GM06990 (cell line): ENCODE measurements around the gene DGKB.

Experiments
- DNase-seq: peaks from one replicate; pipeline ENCODE4 v3.0.0-alpha.2; 2011; ENCODE audit not compliant: insufficient read length; ENCODE audit errors: extremely low read depth
- H3K27me3 ChIP-seq: replicated peaks from 2 replicates; pipeline ENCODE4 v1.6.0; 2011; ENCODE audit warnings: low read length; ENCODE audit not compliant: control insufficient read depth, insufficient read depth
- H3K36me3 ChIP-seq: 2 replicates; pipeline ENCODE4 v1.5.1; 2011; ENCODE audit warnings: low read length; ENCODE audit not compliant: control insufficient read depth, insufficient read depth
- H3K4me3 ChIP-seq: replicated peaks from 2 replicates; pipeline ENCODE4 v1.5.1; 2011; ENCODE audit warnings: low read depth, mild to moderate bottlenecking, control low read depth, low read length
- TF ChIP-seq, protein P1 (sequence below): IDR thresholded peaks from 2 replicates; pipeline ENCODE4 v1.5.1; 2011; ENCODE audit warnings: low read length, control low read depth, mild to moderate bottlenecking, inconsistent platforms; ENCODE audit not compliant: insufficient read depth, poor library complexity, severe bottlenecking

The DGKB gene

GRCh38 chr7:14505906-14506305 lies 396.6 kb downstream of the DGKB start:
- TF ChIP-seq, protein P1, sequence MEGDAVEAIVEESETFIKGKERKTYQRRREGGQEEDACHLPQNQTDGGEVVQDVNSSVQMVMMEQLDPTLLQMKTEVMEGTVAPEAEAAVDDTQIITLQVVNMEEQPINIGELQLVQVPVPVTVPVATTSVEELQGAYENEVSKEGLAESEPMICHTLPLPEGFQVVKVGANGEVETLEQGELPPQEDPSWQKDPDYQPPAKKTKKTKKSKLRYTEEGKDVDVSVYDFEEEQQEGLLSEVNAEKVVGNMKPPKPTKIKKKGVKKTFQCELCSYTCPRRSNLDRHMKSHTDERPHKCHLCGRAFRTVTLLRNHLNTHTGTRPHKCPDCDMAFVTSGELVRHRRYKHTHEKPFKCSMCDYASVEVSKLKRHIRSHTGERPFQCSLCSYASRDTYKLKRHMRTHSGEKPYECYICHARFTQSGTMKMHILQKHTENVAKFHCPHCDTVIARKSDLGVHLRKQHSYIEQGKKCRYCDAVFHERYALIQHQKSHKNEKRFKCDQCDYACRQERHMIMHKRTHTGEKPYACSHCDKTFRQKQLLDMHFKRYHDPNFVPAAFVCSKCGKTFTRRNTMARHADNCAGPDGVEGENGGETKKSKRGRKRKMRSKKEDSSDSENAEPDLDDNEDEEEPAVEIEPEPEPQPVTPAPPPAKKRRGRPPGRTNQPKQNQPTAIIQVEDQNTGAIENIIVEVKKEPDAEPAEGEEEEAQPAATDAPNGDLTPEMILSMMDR: no peak
- no peak for DNase-seq
- H3K36me3 ChIP-seq: no peaks in the 10 kb centered on the region
- no peaks in the 10 kb centered on the region for H3K27me3 ChIP-seq
- H3K4me3 ChIP-seq: no peak overlapping the region

DNA sequence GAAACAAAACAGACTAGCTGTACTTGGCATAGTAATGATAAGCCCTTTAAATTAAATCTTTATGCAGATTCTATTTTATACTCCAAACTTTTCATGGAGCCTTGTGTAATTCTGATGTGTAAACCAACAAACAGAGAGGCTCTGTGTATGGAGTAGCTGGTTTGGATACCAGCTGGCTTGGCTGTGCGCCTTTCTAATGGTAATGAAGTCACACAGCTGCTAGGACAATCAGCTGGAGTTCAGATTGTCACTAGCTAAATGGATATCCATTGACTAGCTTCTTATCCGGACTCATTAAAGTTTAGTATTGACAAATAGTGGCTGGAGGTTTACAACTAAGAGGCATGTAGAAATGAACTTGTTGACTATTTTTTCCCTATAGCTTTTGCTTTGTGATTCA lies 398.4 kb downstream of the DGKB start:
- no peak for DNase-seq
- Histone ChIP-seq H3K36me3 (no peaks in the 10 kb centered on the region), H3K4me3 (no peak overlapping the region), H3K27me3 (no peaks in the 10 kb centered on the region)
- TF ChIP-seq, protein P1: no peak

GRCh38 chr7:14503623-14504022 lies 398.9 kb downstream of the DGKB start:
- no peak overlapping the region for H3K4me3 ChIP-seq
- no peak for DNase-seq
- H3K27me3 ChIP-seq: no peaks in the 10 kb centered on the region
- TF ChIP-seq, protein P1: no peak
- H3K36me3 ChIP-seq: no peaks in the 10 kb centered on the region

DNA sequence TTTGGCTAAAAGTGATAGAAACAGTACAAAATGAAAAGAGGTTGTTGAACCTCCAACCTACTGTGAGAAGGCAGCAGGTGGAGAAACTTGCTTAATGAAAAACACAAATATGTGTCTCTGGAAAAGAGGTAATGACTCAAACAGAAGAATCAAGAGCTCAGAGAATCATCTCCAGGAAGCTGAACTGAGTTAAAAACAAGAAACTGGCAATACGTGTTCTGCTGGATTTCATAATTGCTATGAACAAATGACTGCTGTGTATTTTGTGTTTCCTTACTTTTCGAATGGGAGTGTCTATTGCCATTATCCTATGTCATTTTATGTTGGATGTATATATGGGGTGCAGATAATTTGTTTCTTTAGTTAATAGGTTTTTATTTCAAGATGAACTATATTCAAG lies 401.1 kb downstream of the DGKB start:
- Histone ChIP-seq H3K36me3 (no peaks in the 10 kb centered on the region), H3K4me3 (no peak overlapping the region), H3K27me3 (no peaks in the 10 kb centered on the region)
- TF ChIP-seq, protein P1: no peak
- no peak for DNase-seq

DNA sequence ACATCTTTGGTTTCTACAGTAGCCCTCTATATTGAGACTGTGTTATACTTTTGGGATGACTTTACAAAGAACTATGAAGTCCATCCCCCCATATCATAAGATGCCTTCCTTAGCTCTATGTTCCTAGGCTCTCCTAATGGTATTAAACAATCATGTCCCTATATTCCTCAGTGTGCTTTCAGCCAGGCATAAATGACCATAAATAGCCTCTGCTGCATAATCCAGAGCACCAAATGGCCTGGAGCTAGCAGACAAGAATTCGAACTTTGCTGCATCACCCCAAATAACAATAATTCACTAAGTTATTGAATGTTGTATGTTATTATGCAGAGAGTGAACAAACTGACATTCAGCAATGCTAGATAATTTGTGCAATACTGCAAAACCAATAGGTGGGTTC lies 405.2 kb downstream of the DGKB start:
- TF ChIP-seq, protein P1: no peak
- DNase-seq: no peak
- H3K36me3 ChIP-seq: no peaks in the 10 kb centered on the region

DNA sequence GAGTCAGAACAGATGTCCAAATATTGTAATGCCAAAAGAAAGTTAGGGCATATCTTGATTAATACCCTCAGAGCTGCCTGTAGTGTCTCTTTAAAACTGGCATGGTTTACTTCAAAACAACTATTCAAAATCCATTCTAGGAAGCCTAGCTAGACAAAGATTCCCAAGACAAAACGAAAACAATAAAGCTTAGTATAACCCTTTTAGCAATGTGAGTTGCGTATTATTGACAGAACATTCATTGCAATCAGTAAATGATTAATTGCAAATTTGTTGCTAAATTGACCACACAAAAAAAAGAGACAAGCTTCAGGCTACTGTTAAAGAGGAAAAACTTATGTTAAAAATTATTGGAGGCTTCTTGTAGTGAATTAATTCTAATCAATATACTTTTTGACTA lies 406.9 kb downstream of the DGKB start:
- TF ChIP-seq, protein P1: no peak
- Histone ChIP-seq H3K4me3 (no peak overlapping the region), H3K27me3 (no peaks in the 10 kb centered on the region), H3K36me3 (no peaks in the 10 kb centered on the region)
- no peak for DNase-seq

More for the DNA sequence above, 405.2 kb downstream of the DGKB start:
- Histone ChIP-seq H3K4me3 (no peak overlapping the region), H3K27me3 (no peaks in the 10 kb centered on the region)
